Esophagus muscularis mucosa (tissue), 3 donors: ENCODE results near the gene KTN1.

Experiments used
- CTCF ChIP-seq, 3 experiments: fragments of 200-600 bp in 2 of 3; fragments of 450-650 bp in 1 of 3; sonication (generic) in 2 of 3; IDR thresholded peaks; one replicate each; pipeline ENCODE4 v1.5.1; 2017 to 2019; ENCODE audit warnings: antibody characterized with exemption in 3 of 3, mild to moderate bottlenecking in 2 of 3, moderate library complexity in 1 of 3
- POLR2A ChIP-seq: fragments of 450-650 bp; IDR thresholded peaks from one replicate; pipeline ENCODE4 v1.6.1; 2017; ENCODE audit warnings: antibody characterized with exemption, moderate library complexity, mild to moderate bottlenecking, low read depth
- POLR2AphosphoS5 ChIP-seq, 2 donors: sonication (generic); formaldehyde crosslinking; IDR thresholded peaks; one replicate each; pipeline ENCODE4 v1.6.1; 2017; ENCODE audit warnings: antibody characterized with exemption in 2 of 2

GRCh38 chr14:55587847-55588246 is 7.8 kb downstream of the KTN1 start:
- TF ChIP-seq POLR2A (no peak), CTCF (IDR thresholded peaks at IDR 0.05) (no peak), POLR2AphosphoS5 (IDR thresholded peaks at IDR 0.05) (no peak)
